SK-N-SH treated with all-trans-retinoic acid at 6 μM for 48 hours (cell line): Measurements from ENCODE around the gene KCNK4.

Experiments used
- ARNTL ChIP-seq: fragments of 450-650 bp; formaldehyde crosslinking; IDR thresholded peaks from 2 replicates; pipeline ENCODE4 v1.5.0; 2020; ENCODE audit warnings: low read depth, mild to moderate bottlenecking, moderate library complexity, borderline replicate concordance
- CSDC2 ChIP-seq: fragments of 250-450 bp; sonication (Bioruptor Pico); IDR thresholded peaks from 2 replicates; pipeline ENCODE4 v1.5.0; 2020; ENCODE audit warnings: mild to moderate bottlenecking, moderate library complexity
- ISL1 ChIP-seq: fragments of 250-450 bp; sonication (Bioruptor Pico); IDR thresholded peaks from 2 replicates; pipeline ENCODE4 v2.1.2; 2022; ENCODE audit warnings: mild to moderate bottlenecking, moderate library complexity
- PPARA ChIP-seq: fragments of 250-450 bp; sonication (Bioruptor Pico); IDR thresholded peaks from 2 replicates; pipeline ENCODE4 v1.5.0; 2020; ENCODE audit warnings: mild to moderate bottlenecking, borderline replicate concordance
- TF ChIP-seq, protein P1 (sequence below): fragments of 250-450 bp; sonication (Bioruptor Pico); IDR thresholded peaks from 2 replicates; pipeline ENCODE4 v1.5.0; 2020; ENCODE audit warnings: mild to moderate bottlenecking, moderate library complexity

DNA sequence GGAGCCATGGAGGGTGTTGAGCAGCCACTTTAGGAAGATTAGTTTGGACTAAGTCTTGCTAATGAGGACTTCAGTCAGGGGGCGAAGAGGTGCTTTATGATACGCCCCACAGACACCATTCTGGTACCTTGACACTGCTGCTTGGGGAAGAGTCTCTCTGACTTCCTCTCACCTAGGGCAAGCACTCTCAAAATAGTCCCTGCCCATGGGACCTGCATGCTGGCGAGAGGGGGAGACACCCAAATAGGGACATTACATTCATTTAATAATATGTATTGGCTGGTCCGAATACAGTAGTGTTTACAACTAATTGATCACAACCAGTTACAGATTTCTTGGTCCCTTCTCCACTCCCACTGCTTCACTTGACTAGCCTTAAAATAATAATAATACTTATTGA lies 4.7 kb downstream of the KCNK4 start:
- TF ChIP-seq ARNTL (CRISPR knock-in tag) (no peak), PPARA (no peak), CSDC2 (no peak), ISL1 (CRISPR knock-in tag) (no peak)
- TF ChIP-seq, protein P1, sequence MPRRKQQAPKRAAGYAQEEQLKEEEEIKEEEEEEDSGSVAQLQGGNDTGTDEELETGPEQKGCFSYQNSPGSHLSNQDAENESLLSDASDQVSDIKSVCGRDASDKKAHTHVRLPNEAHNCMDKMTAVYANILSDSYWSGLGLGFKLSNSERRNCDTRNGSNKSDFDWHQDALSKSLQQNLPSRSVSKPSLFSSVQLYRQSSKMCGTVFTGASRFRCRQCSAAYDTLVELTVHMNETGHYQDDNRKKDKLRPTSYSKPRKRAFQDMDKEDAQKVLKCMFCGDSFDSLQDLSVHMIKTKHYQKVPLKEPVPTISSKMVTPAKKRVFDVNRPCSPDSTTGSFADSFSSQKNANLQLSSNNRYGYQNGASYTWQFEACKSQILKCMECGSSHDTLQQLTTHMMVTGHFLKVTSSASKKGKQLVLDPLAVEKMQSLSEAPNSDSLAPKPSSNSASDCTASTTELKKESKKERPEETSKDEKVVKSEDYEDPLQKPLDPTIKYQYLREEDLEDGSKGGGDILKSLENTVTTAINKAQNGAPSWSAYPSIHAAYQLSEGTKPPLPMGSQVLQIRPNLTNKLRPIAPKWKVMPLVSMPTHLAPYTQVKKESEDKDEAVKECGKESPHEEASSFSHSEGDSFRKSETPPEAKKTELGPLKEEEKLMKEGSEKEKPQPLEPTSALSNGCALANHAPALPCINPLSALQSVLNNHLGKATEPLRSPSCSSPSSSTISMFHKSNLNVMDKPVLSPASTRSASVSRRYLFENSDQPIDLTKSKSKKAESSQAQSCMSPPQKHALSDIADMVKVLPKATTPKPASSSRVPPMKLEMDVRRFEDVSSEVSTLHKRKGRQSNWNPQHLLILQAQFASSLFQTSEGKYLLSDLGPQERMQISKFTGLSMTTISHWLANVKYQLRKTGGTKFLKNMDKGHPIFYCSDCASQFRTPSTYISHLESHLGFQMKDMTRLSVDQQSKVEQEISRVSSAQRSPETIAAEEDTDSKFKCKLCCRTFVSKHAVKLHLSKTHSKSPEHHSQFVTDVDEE (CRISPR knock-in tag), result no peak
